ENCODE data around the gene AQP3. TPM values are rescaled to one million over a fixed set of nuclear protein-coding genes. Genes with fewer than 3 reads are reported as not detected.

The AQP3 gene
- total RNA-seq, 1 experiment from 2014 or later: 5.5 TPM

- POLR2A ChIA-PET: interaction anchor here (1.6 kb wide), 1 partner anchor 12 kb away, joined by 5 read pairs; no protein-coding TSS in a partner anchor
- H3K9ac ChIP-seq (ENCODE audit: low read length): no peak overlapping the region
- peaks cover 41 to 86% of the 10 kb centered on the region in 2 experiments for H3K36me3 ChIP-seq (ENCODE audit: control insufficient read depth in 1 of 2, insufficient read depth in 2 of 2, low read length in 2 of 2)
- intact Hi-C loops (cut with micrococcal nuclease): loop anchor here (1.0 to 2.0 kb wide), 4 partner anchors 63 to 237 kb away; no protein-coding TSS in a partner anchor
- DNase-seq (ENCODE audit: low read depth, low spot score) (no peak), ATAC-seq (no peak)
- peaks cover 0 to 1% of the 10 kb centered on the region in 2 experiments; a peak in 1 of 4 replicates for H3K4me1 ChIP-seq (ENCODE audit: control insufficient read depth in 1 of 2, insufficient read depth in 2 of 2, low read length in 2 of 2)
- H3K27ac ChIP-seq (ENCODE audit: low read depth, low read length): no peak overlapping the region
- no peaks in the 10 kb centered on the region for H3K9me2 ChIP-seq (ENCODE audit: insufficient read depth)
- no peaks in the 10 kb centered on the region for H3K9me3 ChIP-seq (ENCODE audit: control insufficient read depth in 1 of 2, insufficient read depth in 1 of 2, low read depth in 1 of 2, low read length in 2 of 2)
- no peak overlapping the region for H3K4me3 ChIP-seq (replicated peaks in 1 of 2; ENCODE audit: low read depth in 1 of 2, low read length in 2 of 2)
- H3K4me2 ChIP-seq (ENCODE audit: low read length): no peak overlapping the region
- H2AFZ ChIP-seq (ENCODE audit: low read depth, low read length, poor library complexity, severe bottlenecking): no peak overlapping the region
- no TSS peak for BruUV-seq (replicated peaks)
- no peaks in the 10 kb centered on the region for H4K20me1 ChIP-seq (ENCODE audit: insufficient read depth)
- CTCF ChIA-PET: interaction anchor here (0.7 to 4.7 kb wide), 23 partner anchors 7 to 240 kb away, joined by 3 to 53 read pairs (median 5); partner anchors contain the start of genes AQP3, NFX1 and NOL6
- no peaks in the 10 kb centered on the region for H3K27me3 ChIP-seq (ENCODE audit: insufficient read depth, low read length)
- peaks cover 10% of the 10 kb centered on the region for H3K79me2 ChIP-seq (ENCODE audit: insufficient read depth, low read length)
- RAD21 ChIA-PET (ENCODE audit: low non-redundant PET in 1 of 2, low total read pairs in 2 of 2, uncharacterized antibody in 2 of 2, unreplicated experiment in 2 of 2): interaction anchor here (0.7 to 1.2 kb wide), 5 partner anchors 51 to 180 kb away, joined by 3 to 11 read pairs (median 6); no protein-coding TSS in a partner anchor
- no peak for TF ChIP-seq FOSL1 (IDR thresholded peaks at IDR 0.05; ENCODE audit: low read depth)
- no peak for TF ChIP-seq ATF3 (IDR thresholded peaks at IDR 0.05)
- TF ChIP-seq ZFX (IDR thresholded peaks at IDR 0.05): no peak
- no peak for TF ChIP-seq EZH2 (IDR thresholded peaks at IDR 0.05)
- TF ChIP-seq CBX3 (IDR thresholded peaks at IDR 0.05; ENCODE audit: low read depth): no peak
Observed at GRCh38 chr9:33465596-33466564, 18.5 kb upstream of the AQP3 start.

- Histone ChIP-seq H3K27ac (ENCODE audit: low read depth, low read length) (no peak overlapping the region), H3K36me3 (ENCODE audit: control insufficient read depth in 1 of 2, insufficient read depth in 2 of 2, low read length in 2 of 2) (peaks cover 40 to 84% of the 10 kb centered on the region in 2 experiments), H4K20me1 (ENCODE audit: insufficient read depth) (no peaks in the 10 kb centered on the region), H3K9me2 (ENCODE audit: insufficient read depth) (no peaks in the 10 kb centered on the region), H3K27me3 (ENCODE audit: insufficient read depth, low read length) (no peaks in the 10 kb centered on the region), H3K4me1 (ENCODE audit: control insufficient read depth in 1 of 2, insufficient read depth in 2 of 2, low read length in 2 of 2) (peaks cover 0 to 9% of the 10 kb centered on the region in 2 experiments; a peak in 2 of 4 replicates), H3K9ac (ENCODE audit: low read length) (no peak overlapping the region), H3K79me2 (ENCODE audit: insufficient read depth, low read length) (peaks cover 7% of the 10 kb centered on the region; the same call in 1 of the 2 replicates), H3K9me3 (ENCODE audit: control insufficient read depth in 1 of 2, insufficient read depth in 1 of 2, low read depth in 1 of 2, low read length in 2 of 2) (no peaks in the 10 kb centered on the region), H2AFZ (ENCODE audit: low read depth, low read length, poor library complexity, severe bottlenecking) (no peak overlapping the region), H3K4me3 (replicated peaks in 1 of 2; ENCODE audit: low read depth in 1 of 2, low read length in 2 of 2) (no peak overlapping the region), H3K4me2 (ENCODE audit: low read length) (no peak overlapping the region)
- ATAC-seq (no peak), DNase-seq (ENCODE audit: low read depth, low spot score) (no peak)
- ChIA-PET CTCF (interaction anchor here (0.8 to 4.7 kb wide), 4 partner anchors 9 to 178 kb away, joined by 3 to 53 read pairs (median 9); partner anchors contain the start of gene NOL6), RAD21 (ENCODE audit: low non-redundant PET in 1 of 2, low total read pairs in 2 of 2, uncharacterized antibody in 2 of 2, unreplicated experiment in 2 of 2) (no interaction called here), POLR2A (interaction anchor here (1.7 kb wide), 1 partner anchor 9 kb away, joined by 9 read pairs; the partner anchor contains the start of gene NOL6)
- no peak for TF ChIP-seq REST (IDR thresholded peaks at IDR 0.05; ENCODE audit: low read depth)
- no peak for TF ChIP-seq ATF3 (IDR thresholded peaks at IDR 0.05)
- TF ChIP-seq POLR2AphosphoS5 (IDR thresholded peaks at IDR 0.05; ENCODE audit: low read depth, low read length): no peak
- TF ChIP-seq SIN3A (IDR thresholded peaks at IDR 0.05; ENCODE audit: low read depth): no peak
- no peak for TF ChIP-seq ELF1 (IDR thresholded peaks at IDR 0.05; ENCODE audit: borderline replicate concordance, low read depth)
- BruUV-seq (replicated peaks): no TSS peak
- intact Hi-C loops (cut with micrococcal nuclease): no loop called here
Observed at GRCh38 chr9:33465096-33465495, 17.7 kb upstream of the AQP3 start.
